ENCODE data around the gene PPP4R1. TPM values are rescaled to one million over a fixed set of nuclear protein-coding genes. Genes with fewer than 3 reads are reported as not detected.

Gene PPP4R1
- total and polyA plus RNA-seq, 2 of the 4 experiments (the other 2 are of a cell fraction), result 80.6 to 123 TPM

DNA sequence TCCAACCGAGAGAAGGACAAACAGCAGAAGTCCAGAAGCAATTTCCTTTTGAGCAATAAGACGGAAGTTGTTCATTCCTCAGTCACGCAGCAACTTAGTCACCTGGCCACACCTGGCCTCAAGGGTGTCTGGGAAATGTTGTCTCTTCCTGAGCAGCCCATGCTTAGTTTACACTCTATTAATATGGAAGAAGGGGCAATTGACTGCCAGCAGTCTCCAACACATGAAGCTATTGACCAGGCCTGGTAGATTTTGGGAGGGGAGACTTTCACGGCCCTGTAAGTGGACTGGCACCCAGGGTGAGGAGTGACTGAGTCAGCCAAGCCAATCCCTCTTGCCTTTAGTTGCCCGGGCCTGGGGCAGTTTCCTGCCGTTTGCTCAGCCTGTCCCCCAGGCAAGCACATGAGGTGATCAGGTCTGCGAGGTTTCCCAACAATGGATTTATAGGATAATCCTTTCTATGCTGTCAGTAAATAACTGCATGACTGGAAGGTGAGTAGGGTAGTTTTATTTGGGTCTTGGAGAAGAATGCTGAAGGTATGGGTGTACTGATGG is 43.8 kb upstream of the PPP4R1 start (continued):
- TF ChIP-seq CTCF (conservative IDR thresholded peaks at IDR 0.05; ENCODE audit: low read depth, low read length) (no peak), SMC3 (IDR thresholded peaks at IDR 0.05; ENCODE audit: low read depth, low read length) (no peak)

- WGBS, 2 experiments (ENCODE audit: extremely low coverage in 2 of 2, insufficient read length in 1 of 2), result no CpG with 5 or more reads among the region's 1 CpG
- Histone ChIP-seq H2AFZ (replicated peaks; ENCODE audit: low read length, poor library complexity) (no peak overlapping the region), H4K8ac (ENCODE audit: low read depth in 2 of 2, low read length in 2 of 2) (no peak overlapping the region), H3K4ac (ENCODE audit: low read depth, low read length) (no peak overlapping the region), H3K27ac (ENCODE audit: insufficient read depth, low read length) (no peak overlapping the region), H3K27me3 (ENCODE audit: control insufficient read depth, insufficient read depth, low read length) (no peaks in the 10 kb centered on the region), H3K9me1 (ENCODE audit: insufficient read depth, low read length) (peaks cover 2% of the 10 kb centered on the region; the same call in 1 of the 2 replicates), H3K4me3 (ENCODE audit: insufficient read depth, low read depth, low read length) (no peak overlapping the region), H3K14ac (replicated peaks; ENCODE audit: low read depth, low read length) (no peak overlapping the region), H2AK5ac (ENCODE audit: low read depth, low read length) (no peak overlapping the region), H4K5ac (ENCODE audit: low read depth, low read length) (no peak overlapping the region), H3K23ac (ENCODE audit: low read depth, low read length) (no peak overlapping the region), H3K9ac (ENCODE audit: low read depth, low read length) (no peak overlapping the region), H2AK9ac (replicated peaks; ENCODE audit: low read depth, low read length, poor library complexity) (no peak overlapping the region), H3K9me3 (ENCODE audit: control insufficient read depth, insufficient read depth, low read length) (no peaks in the 10 kb centered on the region), H3K79me1 (ENCODE audit: low read depth in 1 of 2, low read length in 2 of 2) (no peaks in the 10 kb centered on the region), H3K56ac (ENCODE audit: extremely low read depth, insufficient read depth, low read length) (no peak overlapping the region), H2BK20ac (ENCODE audit: low read depth, low read length) (no peak overlapping the region), H4K91ac (ENCODE audit: insufficient read depth, low read depth, low read length) (no peak overlapping the region), H2BK15ac (ENCODE audit: low read depth, low read length) (no peak overlapping the region), H3K4me2 (ENCODE audit: low read depth, low read length) (no peak overlapping the region), H2BK5ac (ENCODE audit: low read depth, low read length, poor library complexity, severe bottlenecking) (no peak overlapping the region), H3K18ac (ENCODE audit: low read depth, low read length) (no peak overlapping the region), H4K20me1 (ENCODE audit: insufficient read depth, low read length) (no peaks in the 10 kb centered on the region), H3K4me1 (ENCODE audit: control insufficient read depth, insufficient read depth, low read length) (no peaks in the 10 kb centered on the region), H3K36me3 (ENCODE audit: control insufficient read depth, insufficient read depth, low read length) (no peaks in the 10 kb centered on the region), H2BK120ac (ENCODE audit: low read depth, low read length) (no peak overlapping the region)
- DNase-seq, result no peak
- in situ Hi-C loops (cut with MboI; ENCODE audit: low sequenced_read_pairs) (no loop called here), intact Hi-C loops (cut with micrococcal nuclease) (no loop called here), dilution Hi-C loops (cut with HindIII; ENCODE audit: low sequenced_read_pairs, unreplicated experiment) (no loop called here)
- no TSS peak for BruUV-seq (replicated peaks)
- ATAC-seq (ENCODE audit: low read depth), result no peak
- CTCF ChIA-PET, result no interaction called here
- POLR2A ChIA-PET (ENCODE audit: unreplicated experiment), result no interaction called here
- no peak for TF ChIP-seq NFE2L2 (IDR thresholded peaks at IDR 0.05; ENCODE audit: low read depth, low read length)
- TF ChIP-seq MXI1 (IDR thresholded peaks at IDR 0.05; ENCODE audit: borderline replicate concordance, low read depth, low read length), result no peak
- no peak for TF ChIP-seq RCOR1 (IDR thresholded peaks at IDR 0.05; ENCODE audit: insufficient replicate concordance, low read length)
- TF ChIP-seq CTCF (conservative IDR thresholded peaks at IDR 0.05; ENCODE audit: low read depth, low read length), result no peak
- TF ChIP-seq POLR2A (IDR thresholded peaks at IDR 0.05; ENCODE audit: low read depth, low read length), result no peak
- no peak for TF ChIP-seq RFX5 (IDR thresholded peaks at IDR 0.05; ENCODE audit: low read depth, low read length)
- TF ChIP-seq, protein P1, sequence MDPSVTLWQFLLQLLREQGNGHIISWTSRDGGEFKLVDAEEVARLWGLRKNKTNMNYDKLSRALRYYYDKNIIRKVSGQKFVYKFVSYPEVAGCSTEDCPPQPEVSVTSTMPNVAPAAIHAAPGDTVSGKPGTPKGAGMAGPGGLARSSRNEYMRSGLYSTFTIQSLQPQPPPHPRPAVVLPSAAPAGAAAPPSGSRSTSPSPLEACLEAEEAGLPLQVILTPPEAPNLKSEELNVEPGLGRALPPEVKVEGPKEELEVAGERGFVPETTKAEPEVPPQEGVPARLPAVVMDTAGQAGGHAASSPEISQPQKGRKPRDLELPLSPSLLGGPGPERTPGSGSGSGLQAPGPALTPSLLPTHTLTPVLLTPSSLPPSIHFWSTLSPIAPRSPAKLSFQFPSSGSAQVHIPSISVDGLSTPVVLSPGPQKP (IDR thresholded peaks at IDR 0.05; ENCODE audit: borderline replicate concordance, low read depth, low read length), result no peak
- no peak for TF ChIP-seq MAZ (IDR thresholded peaks at IDR 0.05; ENCODE audit: borderline replicate concordance, low read depth, low read length)
- TF ChIP-seq SMC3 (IDR thresholded peaks at IDR 0.05; ENCODE audit: low read depth, low read length), result no peak
- TF ChIP-seq FOS (IDR thresholded peaks at IDR 0.05; ENCODE audit: low read depth, low read length), result no peak
Measured at GRCh38 chr18:9655232-9655767, 40.9 kb upstream of the PPP4R1 start.
